Putamen (tissue), 1 donor: ENCODE measurements around the gene PLEKHG3.

ENCODE experiments used
- DNase-seq: peaks from one replicate; pipeline ENCODE4 v3.0.0-alpha.2; 2016; ENCODE audit warnings: low spot score

PLEKHG3 gene

GRCh38 chr14:64707661-64708060 is 3.4 kb downstream of the PLEKHG3 start:
- DNase-seq = no peak

- no peak for DNase-seq
Measured at GRCh38 chr14:64708148-64709004, 4.2 kb downstream of the PLEKHG3 start.

- DNase-seq = no peak
Measured at GRCh38 chr14:64709126-64709525, 4.9 kb downstream of the PLEKHG3 start.

GRCh38 chr14:64711039-64711438 is 6.8 kb downstream of the PLEKHG3 start:
- no peak for DNase-seq

- no peak for DNase-seq
Measured at GRCh38 chr14:64713677-64714076, 9.5 kb downstream of the PLEKHG3 start.

GRCh38 chr14:64714432-64715025 is 10.3 kb downstream of the PLEKHG3 start:
- no peak for DNase-seq

GRCh38 chr14:64715146-64715627 is 11.0 kb downstream of the PLEKHG3 start:
- DNase-seq = no peak

GRCh38 chr14:64715628-64716412 is 11.6 kb downstream of the PLEKHG3 start:
- DNase-seq = peak; percentile 79

- DNase-seq = no peak
Measured at GRCh38 chr14:64717870-64718269, 13.6 kb downstream of the PLEKHG3 start.

GRCh38 chr14:64718762-64719161 is 14.5 kb downstream of the PLEKHG3 start:
- DNase-seq = no peak

GRCh38 chr14:64719601-64720000 is 15.4 kb downstream of the PLEKHG3 start:
- DNase-seq = no peak

- DNase-seq = no peak
Measured at GRCh38 chr14:64720131-64720576, 15.9 kb downstream of the PLEKHG3 start.

GRCh38 chr14:64721391-64721791 is 17.2 kb downstream of the PLEKHG3 start:
- no peak for DNase-seq

GRCh38 chr14:64721899-64722298 is 17.7 kb downstream of the PLEKHG3 start:
- DNase-seq = no peak

- no peak for DNase-seq
Measured at GRCh38 chr14:64722842-64723447, 18.7 kb downstream of the PLEKHG3 start.

GRCh38 chr14:64723691-64724577 is 19.7 kb downstream of the PLEKHG3 start:
- DNase-seq = peak; percentile 63

GRCh38 chr14:64724578-64724930 is 20.3 kb downstream of the PLEKHG3 start:
- no peak for DNase-seq

GRCh38 chr14:64725261-64725815 is 21.1 kb downstream of the PLEKHG3 start:
- no peak for DNase-seq

GRCh38 chr14:64725879-64726584 is 21.8 kb downstream of the PLEKHG3 start:
- DNase-seq = no peak

GRCh38 chr14:64726585-64726890 is 22.3 kb downstream of the PLEKHG3 start:
- DNase-seq = no peak
